Parathyroid adenoma (tissue), 2 donors: ENCODE data around the gene LLPH.

ENCODE experiments used
- H2AFZ ChIP-seq: fragments of 300-600 bp; sonication (generic); one replicate; pipeline ENCODE4 v1.7.0; 2017; ENCODE audit warnings: antibody characterized with exemption, mild to moderate bottlenecking
- H3K27ac ChIP-seq: fragments of 300-600 bp; sonication (generic); one replicate; pipeline ENCODE4 v1.7.0; 2017
- H3K27me3 ChIP-seq: fragments of 300-600 bp; sonication (generic); one replicate; pipeline ENCODE4 v1.7.0; 2017; ENCODE audit warnings: low read length; ENCODE audit not compliant: control insufficient read depth, insufficient read depth
- H3K36me3 ChIP-seq: fragments of 300-600 bp; sonication (generic); one replicate; pipeline ENCODE4 v1.7.0; 2017; ENCODE audit warnings: low read length; ENCODE audit not compliant: control insufficient read depth, insufficient read depth
- H3K4me1 ChIP-seq: fragments of 300-600 bp; sonication (generic); one replicate; pipeline ENCODE4 v1.7.0; 2017; ENCODE audit warnings: control low read depth
- H3K4me2 ChIP-seq: fragments of 300-600 bp; sonication (generic); one replicate; pipeline ENCODE4 v1.7.0; 2017; ENCODE audit warnings: low read length
- H3K4me3 ChIP-seq: fragments of 300-600 bp; sonication (generic); one replicate; pipeline ENCODE4 v1.7.0; 2017; ENCODE audit warnings: low read depth, low read length
- H3K79me2 ChIP-seq: fragments of 300-600 bp; sonication (generic); one replicate; pipeline ENCODE4 v1.7.0; 2017; ENCODE audit warnings: control low read depth
- H3K9ac ChIP-seq: fragments of 300-600 bp; sonication (generic); one replicate; pipeline ENCODE4 v1.7.0; 2017; ENCODE audit warnings: mild to moderate bottlenecking
- H3K9me3 ChIP-seq: fragments of 300-600 bp; sonication (generic); one replicate; pipeline ENCODE4 v1.7.0; 2017; ENCODE audit warnings: low read length; ENCODE audit not compliant: control insufficient read depth
- TF ChIP-seq, protein P1 (sequence below): fragments of 300-600 bp; sonication (generic); IDR thresholded peaks from one replicate; pipeline ENCODE4 v1.7.0; 2017; ENCODE audit warnings: antibody characterized with exemption, mild to moderate bottlenecking
- donor health status: primary hyperparathyroidism.

The LLPH gene

DNA sequence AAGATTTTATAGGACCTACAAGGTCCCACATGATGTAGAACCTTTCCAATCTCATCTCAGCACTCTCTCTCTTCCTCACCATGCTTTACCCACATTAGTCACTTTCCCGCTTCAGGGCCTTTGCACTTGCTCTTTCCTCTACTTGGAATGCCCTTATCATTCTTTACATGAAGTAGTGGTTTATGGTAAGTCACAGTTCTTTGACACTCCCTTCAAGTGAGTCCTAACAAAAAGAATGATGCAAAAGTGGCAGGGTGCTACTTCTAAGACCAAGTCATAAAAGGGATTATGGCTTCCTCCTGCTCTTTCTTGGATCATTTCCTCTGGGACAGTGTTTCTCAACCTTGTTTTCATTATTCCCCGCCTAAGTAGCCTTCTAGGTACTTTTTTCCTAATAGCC lies 26.1 kb upstream of the LLPH start:
- Histone ChIP-seq H2AFZ (no peak overlapping the region), H3K27ac (no peak overlapping the region), H3K4me3 (no peak overlapping the region), H3K9ac (no peak overlapping the region), H3K79me2 (peaks cover 2% of the 10 kb centered on the region), H3K4me2 (no peak overlapping the region), H3K9me3 (no peaks in the 10 kb centered on the region), H3K4me1 (no peaks in the 10 kb centered on the region), H3K36me3 (no peaks in the 10 kb centered on the region), H3K27me3 (no peaks in the 10 kb centered on the region)
- TF ChIP-seq, protein P1, sequence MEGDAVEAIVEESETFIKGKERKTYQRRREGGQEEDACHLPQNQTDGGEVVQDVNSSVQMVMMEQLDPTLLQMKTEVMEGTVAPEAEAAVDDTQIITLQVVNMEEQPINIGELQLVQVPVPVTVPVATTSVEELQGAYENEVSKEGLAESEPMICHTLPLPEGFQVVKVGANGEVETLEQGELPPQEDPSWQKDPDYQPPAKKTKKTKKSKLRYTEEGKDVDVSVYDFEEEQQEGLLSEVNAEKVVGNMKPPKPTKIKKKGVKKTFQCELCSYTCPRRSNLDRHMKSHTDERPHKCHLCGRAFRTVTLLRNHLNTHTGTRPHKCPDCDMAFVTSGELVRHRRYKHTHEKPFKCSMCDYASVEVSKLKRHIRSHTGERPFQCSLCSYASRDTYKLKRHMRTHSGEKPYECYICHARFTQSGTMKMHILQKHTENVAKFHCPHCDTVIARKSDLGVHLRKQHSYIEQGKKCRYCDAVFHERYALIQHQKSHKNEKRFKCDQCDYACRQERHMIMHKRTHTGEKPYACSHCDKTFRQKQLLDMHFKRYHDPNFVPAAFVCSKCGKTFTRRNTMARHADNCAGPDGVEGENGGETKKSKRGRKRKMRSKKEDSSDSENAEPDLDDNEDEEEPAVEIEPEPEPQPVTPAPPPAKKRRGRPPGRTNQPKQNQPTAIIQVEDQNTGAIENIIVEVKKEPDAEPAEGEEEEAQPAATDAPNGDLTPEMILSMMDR: no peak

DNA sequence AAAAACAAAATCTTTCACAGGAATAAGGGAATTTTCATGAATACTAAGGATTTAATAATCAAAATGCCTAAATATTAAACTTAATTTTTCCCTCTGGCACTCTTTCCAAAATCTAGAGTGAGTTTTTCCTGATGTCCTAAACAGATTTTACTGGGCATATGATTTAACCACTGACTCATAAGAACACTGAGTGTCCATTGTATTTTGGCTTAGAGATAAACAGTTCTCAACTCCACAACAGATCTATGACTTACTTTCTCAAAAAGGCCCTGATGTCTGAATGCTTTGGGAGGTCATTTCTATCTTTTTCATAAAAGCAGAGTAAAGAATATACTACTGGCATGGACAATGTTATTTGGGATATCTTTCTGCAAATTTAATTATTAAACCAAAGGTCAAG lies 24.2 kb upstream of the LLPH start:
- TF ChIP-seq, protein P1: no peak
- no peaks in the 10 kb centered on the region for H3K36me3 ChIP-seq

DNA sequence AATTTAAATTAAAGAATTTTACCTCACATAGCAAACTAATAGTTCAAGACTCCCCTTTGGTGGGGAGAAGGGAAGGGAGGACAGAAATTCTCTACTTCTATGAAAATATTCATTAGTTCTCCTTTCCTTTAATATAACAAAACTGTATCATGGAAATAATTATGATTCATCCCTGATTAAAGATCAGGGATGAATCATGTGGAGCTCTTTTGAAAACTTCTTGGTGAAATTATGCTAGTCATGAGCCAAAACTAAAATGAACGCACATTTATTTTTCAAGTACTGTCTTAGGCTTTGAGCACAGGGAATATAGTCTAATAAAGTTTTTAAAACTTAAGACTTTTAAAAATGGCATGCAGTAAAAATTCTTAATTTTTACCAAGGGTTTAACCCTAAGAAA lies 22.2 kb upstream of the LLPH start:
- peaks cover 2% of the 10 kb centered on the region for H3K79me2 ChIP-seq
- H3K9ac ChIP-seq: no peak overlapping the region
- no peak overlapping the region for H3K4me2 ChIP-seq
- TF ChIP-seq, protein P1: no peak
- H3K9me3 ChIP-seq: no peaks in the 10 kb centered on the region
- H2AFZ ChIP-seq: no peak overlapping the region
- no peaks in the 10 kb centered on the region for H3K27me3 ChIP-seq
- H3K4me3 ChIP-seq: no peak overlapping the region
- no peaks in the 10 kb centered on the region for H3K4me1 ChIP-seq
- H3K36me3 ChIP-seq: no peaks in the 10 kb centered on the region
- H3K27ac ChIP-seq: no peak overlapping the region

More for the DNA sequence above, 24.2 kb upstream of the LLPH start:
- H3K4me1 ChIP-seq: no peaks in the 10 kb centered on the region
- H3K27ac ChIP-seq: no peak overlapping the region
- no peaks in the 10 kb centered on the region for H3K27me3 ChIP-seq
- no peak overlapping the region for H3K9ac ChIP-seq
- no peak overlapping the region for H2AFZ ChIP-seq
- no peaks in the 10 kb centered on the region for H3K9me3 ChIP-seq
- H3K4me3 ChIP-seq: no peak overlapping the region
- H3K79me2 ChIP-seq: peaks cover 2% of the 10 kb centered on the region
- no peak overlapping the region for H3K4me2 ChIP-seq

DNA sequence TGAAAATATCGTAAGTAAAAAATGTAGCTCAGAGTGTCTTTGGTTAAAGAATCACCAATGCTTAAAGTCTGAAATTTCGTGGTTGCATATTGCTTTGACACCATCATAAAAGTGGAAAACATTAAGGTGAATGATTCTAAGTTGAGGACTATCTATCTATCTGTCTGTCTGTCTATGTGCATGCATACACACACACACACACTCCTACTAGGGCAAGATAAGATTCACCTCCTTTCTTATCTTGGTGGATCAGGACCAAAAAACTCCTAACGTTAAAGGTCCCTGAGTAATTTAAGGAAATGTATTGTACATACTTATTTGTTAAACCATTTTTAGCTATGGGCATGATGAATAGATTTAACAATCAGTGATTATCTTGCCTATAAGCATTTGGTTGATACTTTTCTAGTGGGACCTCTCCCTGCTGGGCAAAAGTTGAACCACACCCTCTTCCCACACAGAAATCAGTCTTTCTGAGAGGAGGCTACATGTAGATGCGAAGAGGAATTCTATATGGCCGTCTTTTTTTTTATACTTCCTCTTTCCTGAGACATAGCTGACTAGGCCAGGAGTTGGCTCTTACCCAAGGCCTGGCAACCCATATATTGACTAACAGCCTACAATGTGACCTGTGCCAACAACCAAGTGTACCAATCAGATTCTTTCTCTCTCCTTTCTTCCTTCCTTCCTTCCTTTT lies 19.3 kb upstream of the LLPH start:
- no peaks in the 10 kb centered on the region for H3K36me3 ChIP-seq
- no peak overlapping the region for H2AFZ ChIP-seq
- no peaks in the 10 kb centered on the region for H3K27me3 ChIP-seq
- H3K4me2 ChIP-seq: no peak overlapping the region
- H3K79me2 ChIP-seq: no peaks in the 10 kb centered on the region
- no peaks in the 10 kb centered on the region for H3K4me1 ChIP-seq
- no peak overlapping the region for H3K27ac ChIP-seq
- TF ChIP-seq, protein P1: no peak
- no peaks in the 10 kb centered on the region for H3K9me3 ChIP-seq
- H3K4me3 ChIP-seq: no peak overlapping the region
- no peak overlapping the region for H3K9ac ChIP-seq
